Calu3 (cell line): Measurements from ENCODE around the gene EEPD1. TPM values are rescaled to one million over a fixed set of nuclear protein-coding genes. Genes with fewer than 3 reads are reported as not detected.

ENCODE experiments used
- BruUV-seq: library from RNA; stranded (reverse); fragments of 400-500 nt; replicated peaks from 2 replicates; lab custom pipeline; 2021; lab: Mats Ljungman, UMichigan
- CTCF ChIA-PET: fragments of 300-600 bp; sonication (Branson Sonifier 250); formaldehyde crosslinking; loops from one replicate; lab custom pipeline; 2022; ENCODE audit warnings: antibody characterized with exemption; lab: Charles Lee
- DNase-seq: peaks from one replicate; pipeline ENCODE4 v3.0.0; 2022
- H3K27ac Mint-ChIP-seq: one replicate; pipeline ENCODE4 v1.8.0; 2022; ENCODE audit warnings: mixed read lengths; ENCODE audit not compliant: unreplicated experiment
- H3K27me3 Mint-ChIP-seq: one replicate; pipeline ENCODE4 v1.8.0; 2022; ENCODE audit warnings: mixed read lengths; ENCODE audit not compliant: unreplicated experiment
- H3K36me3 Mint-ChIP-seq: one replicate; pipeline ENCODE4 v1.8.0; 2022; ENCODE audit warnings: mild to moderate bottlenecking, moderate library complexity, mixed read lengths; ENCODE audit not compliant: insufficient read depth, unreplicated experiment
- H3K4me1 Mint-ChIP-seq: one replicate; pipeline ENCODE4 v1.8.0; 2022; ENCODE audit warnings: mild to moderate bottlenecking, low read depth, mixed read lengths; ENCODE audit not compliant: unreplicated experiment
- H3K4me3 Mint-ChIP-seq: one replicate; pipeline ENCODE4 v1.8.0; 2022; ENCODE audit warnings: mild to moderate bottlenecking, low read depth, moderate library complexity, mixed read lengths; ENCODE audit not compliant: unreplicated experiment
- H3K9me3 Mint-ChIP-seq: one replicate; pipeline ENCODE4 v1.8.0; 2022; ENCODE audit warnings: low read depth, mixed read lengths; ENCODE audit not compliant: unreplicated experiment
- CTCF ChIP-seq: fragments of 200-600 bp; IDR thresholded peaks from one replicate; pipeline ENCODE4 v1.8.0; 2022; ENCODE audit warnings: antibody characterized with exemption; ENCODE audit not compliant: unreplicated experiment
- intact Hi-C: fragments of 100-400 bp; cut with micrococcal nuclease; formaldehyde crosslinking; loops from one replicate; pipeline ENCODE4 v1.10.0; 2022; ENCODE audit not compliant: unreplicated experiment
- total RNA-seq: library from RNA; stranded (reverse); gene quantifications from 2 replicates; pipeline ENCODE4 v1.2.3, GENCODE V29; 2022

Gene EEPD1
- total RNA-seq, 1 experiment from 2014 or later: 48.8 TPM

GRCh38 chr7:36202398-36202797 lies 49.3 kb downstream of the EEPD1 start:
- peaks cover 50% of the 10 kb centered on the region for H3K4me1 Mint-ChIP-seq
- CTCF ChIA-PET: no interaction called here
- no TSS peak for BruUV-seq

GRCh38 chr7:36203071-36203790 lies 50.2 kb downstream of the EEPD1 start:
- Mint-ChIP-seq H3K4me1 (peaks cover 59% of the 10 kb centered on the region), H3K27ac (no peak overlapping the region)
- CTCF ChIA-PET: interaction anchor here (0.7 kb wide), 1 partner anchor 81 kb away, joined by 6 read pairs; no protein-coding TSS in a partner anchor

More at GRCh38 chr7:36202398-36202797, 49.3 kb downstream of the EEPD1 start:
- H3K9me3 Mint-ChIP-seq: no peaks in the 10 kb centered on the region
- H3K4me3 Mint-ChIP-seq: no peak overlapping the region
- peaks cover 11% of the 10 kb centered on the region for H3K36me3 Mint-ChIP-seq
- no peak overlapping the region for H3K27ac Mint-ChIP-seq
- DNase-seq: no peak
- intact Hi-C loops: no loop called here
- no peaks in the 10 kb centered on the region for H3K27me3 Mint-ChIP-seq
- TF ChIP-seq CTCF: no peak

GRCh38 chr7:36204044-36204663 lies 51.1 kb downstream of the EEPD1 start:
- no peak overlapping the region for H3K27ac Mint-ChIP-seq
- H3K4me3 Mint-ChIP-seq: no peak overlapping the region
- CTCF ChIA-PET: interaction anchor here (0.7 kb wide), 1 partner anchor 82 kb away, joined by 6 read pairs; no protein-coding TSS in a partner anchor
- DNase-seq: no peak
- BruUV-seq: no TSS peak
- peaks cover 60% of the 10 kb centered on the region for H3K4me1 Mint-ChIP-seq
- intact Hi-C loops: no loop called here
- TF ChIP-seq CTCF: no peak
- H3K36me3 Mint-ChIP-seq: peaks cover 13% of the 10 kb centered on the region
- no peaks in the 10 kb centered on the region for H3K9me3 Mint-ChIP-seq
- no peaks in the 10 kb centered on the region for H3K27me3 Mint-ChIP-seq

More at GRCh38 chr7:36203071-36203790, 50.2 kb downstream of the EEPD1 start:
- Mint-ChIP-seq H3K27me3 (no peaks in the 10 kb centered on the region), H3K36me3 (peaks cover 17% of the 10 kb centered on the region), H3K9me3 (no peaks in the 10 kb centered on the region), H3K4me3 (no peak overlapping the region)
- intact Hi-C loops: no loop called here
- DNase-seq: no peak
- no TSS peak for BruUV-seq
- no peak for TF ChIP-seq CTCF

- no peak overlapping the region for H3K27ac Mint-ChIP-seq
- H3K4me3 Mint-ChIP-seq: no peak overlapping the region
- CTCF ChIA-PET: no interaction called here
- no peak for DNase-seq
- no peaks in the 10 kb centered on the region for H3K27me3 Mint-ChIP-seq
- peaks cover 9% of the 10 kb centered on the region for H3K36me3 Mint-ChIP-seq
- TF ChIP-seq CTCF: no peak
- no TSS peak for BruUV-seq
- H3K4me1 Mint-ChIP-seq: peaks cover 67% of the 10 kb centered on the region
- intact Hi-C loops: loop anchor here (5.0 kb wide), 1 partner anchor 87 kb away; no protein-coding TSS in a partner anchor
- no peaks in the 10 kb centered on the region for H3K9me3 Mint-ChIP-seq
These were observed 52.0 kb downstream of the EEPD1 start for GRCh38 chr7:36204929-36205635.
